Measurements from ENCODE around the gene PLGLB2.
"Not testable (repeated sequence)": the region's sequence is repeated elsewhere in the genome, so short reads cannot be mapped to it uniquely, and the experiment has no call there.

PLGLB2 gene

DNA sequence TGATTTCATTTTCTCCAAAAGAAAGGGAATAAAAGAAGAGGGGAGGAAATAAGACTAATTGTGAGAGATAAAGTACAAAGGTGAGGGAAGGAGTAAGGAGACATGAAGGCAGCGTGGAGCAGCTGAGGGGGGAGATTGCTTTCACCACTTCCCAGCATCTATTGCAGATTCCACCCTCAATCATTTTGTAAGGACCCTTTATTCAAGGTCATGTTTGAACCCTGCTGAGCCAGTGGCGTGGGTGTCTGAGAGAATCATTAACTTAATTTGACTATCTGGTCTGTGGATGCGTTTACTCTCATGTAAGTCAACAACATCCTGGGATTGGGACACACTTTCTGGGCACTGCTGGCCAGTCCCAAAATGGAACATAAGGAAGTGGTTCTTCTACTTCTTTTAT is at the start of gene PLGLB2:
Gene PLGLB2 (plus strand): TSS at position 297 of the 400 bp plus-strand sequence. CDS start 67 bp downstream, at position 364.
- not testable (repeated sequence) for DNase-seq (ENCODE audit: low spot score)

GRCh38 chr2:87704572-87705323 is 43.1 kb upstream of the PLGLB2 start:
- not testable (repeated sequence) for DNase-seq (ENCODE audit: low spot score)

DNA sequence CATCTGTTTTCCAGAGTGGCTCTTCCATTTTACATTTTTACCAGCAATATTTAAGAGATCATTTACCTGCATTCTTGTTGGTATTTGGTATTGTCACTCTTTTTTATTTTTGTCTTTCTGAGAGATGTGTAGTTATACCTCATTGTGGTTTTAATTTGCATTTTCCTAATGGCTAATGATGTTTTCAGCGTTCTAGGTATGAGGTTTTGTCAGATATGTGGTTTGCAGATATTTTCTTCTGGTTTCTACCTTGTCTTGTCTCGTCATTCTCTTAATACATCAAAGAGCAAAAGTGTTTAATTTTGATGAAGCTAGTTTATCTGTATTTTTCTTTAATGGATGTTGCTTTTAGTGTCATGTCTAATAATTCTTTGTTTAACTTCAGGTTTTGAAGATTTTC is 39.5 kb upstream of the PLGLB2 start:
- not testable (repeated sequence) for DNase-seq (ENCODE audit: low spot score)

- DNase-seq (ENCODE audit: low spot score): not testable (repeated sequence)
These were observed 19.8 kb upstream of the PLGLB2 start for GRCh38 chr2:87727940-87728599.

DNA sequence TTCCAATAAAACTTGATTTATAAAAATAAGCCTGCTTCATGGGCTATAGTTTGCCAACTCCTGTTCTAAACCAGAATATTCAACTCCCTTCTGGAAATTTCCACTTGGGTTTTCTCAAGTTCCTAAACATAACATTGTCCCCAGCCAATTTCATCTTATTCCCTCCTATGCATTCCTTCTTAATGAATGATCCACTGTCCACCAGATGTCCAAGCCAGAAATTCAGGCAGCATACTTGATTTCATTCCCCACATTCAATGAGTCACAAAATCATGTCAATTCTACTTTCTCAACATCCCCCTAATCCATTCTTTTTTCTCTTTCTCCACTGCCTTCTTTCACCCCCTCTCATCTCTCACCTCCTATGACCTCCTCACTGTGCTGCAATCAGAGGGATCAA is 7.0 kb upstream of the PLGLB2 start:
- not testable (repeated sequence) for DNase-seq (ENCODE audit: low spot score)

DNA sequence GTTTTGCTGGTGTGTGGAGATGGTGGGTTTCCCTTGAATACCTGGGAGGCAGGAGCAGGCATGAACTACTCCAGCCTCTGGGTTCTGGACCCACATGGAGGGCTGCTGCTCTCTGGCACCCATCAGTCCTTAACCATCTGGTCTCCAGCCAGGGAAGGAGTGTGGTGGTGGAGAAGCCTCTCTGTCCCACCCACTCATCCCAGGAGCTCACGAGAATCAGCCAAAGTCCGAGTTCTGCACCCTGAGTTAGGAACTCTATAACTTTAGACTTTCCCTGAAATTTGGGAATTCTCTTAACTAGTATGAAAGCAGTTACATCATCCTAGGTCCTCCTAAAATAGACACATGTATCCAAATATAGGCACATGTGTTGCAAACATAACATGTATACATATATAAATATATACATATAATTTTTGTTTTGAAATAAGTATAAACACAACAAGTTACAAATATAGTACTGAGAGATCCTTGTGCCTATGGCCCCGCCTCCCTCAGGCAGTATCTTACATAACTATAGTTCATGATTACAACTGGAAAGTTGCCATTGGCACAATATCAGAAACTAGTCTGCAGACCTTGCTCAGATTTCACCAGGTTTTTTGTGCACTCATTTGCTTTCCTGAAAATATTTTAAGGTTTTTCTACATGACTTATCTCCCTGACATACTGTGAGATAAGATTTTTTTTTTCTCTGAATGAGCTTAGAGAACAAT is 5.3 kb upstream of the PLGLB2 start:
- not testable (repeated sequence) for DNase-seq (ENCODE audit: low spot score)

GRCh38 chr2:87743638-87744037 is 4.2 kb upstream of the PLGLB2 start:
- not testable (repeated sequence) for DNase-seq (ENCODE audit: low spot score)

DNA sequence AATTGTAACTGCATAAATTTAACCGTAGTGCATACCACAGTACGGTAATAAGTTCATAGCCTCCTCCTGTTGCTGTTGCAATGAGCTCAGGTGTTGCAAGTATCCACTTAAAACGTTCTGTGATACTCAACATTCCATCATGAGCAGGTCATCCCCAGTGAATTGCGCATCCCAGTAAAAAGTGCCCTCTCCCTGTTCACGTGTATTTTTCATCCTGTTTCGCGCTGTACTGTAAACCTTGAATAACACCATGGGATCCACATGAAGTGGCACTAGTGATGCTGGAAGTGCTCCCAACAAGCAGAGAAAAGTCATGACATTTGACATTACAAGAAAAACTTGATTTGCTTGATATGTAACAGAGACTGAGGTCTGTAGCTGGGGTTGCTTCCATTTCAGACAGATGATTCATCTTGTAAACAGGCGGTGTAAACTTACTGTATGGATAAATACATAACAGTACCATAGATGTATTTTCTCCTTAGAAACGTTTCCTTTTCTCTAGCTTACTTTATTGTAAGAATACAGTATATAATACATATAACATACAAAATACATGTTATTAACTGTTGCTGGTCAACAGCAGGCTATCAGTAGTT is 2.4 kb upstream of the PLGLB2 start:
- not testable (repeated sequence) for DNase-seq (ENCODE audit: low spot score)

DNA sequence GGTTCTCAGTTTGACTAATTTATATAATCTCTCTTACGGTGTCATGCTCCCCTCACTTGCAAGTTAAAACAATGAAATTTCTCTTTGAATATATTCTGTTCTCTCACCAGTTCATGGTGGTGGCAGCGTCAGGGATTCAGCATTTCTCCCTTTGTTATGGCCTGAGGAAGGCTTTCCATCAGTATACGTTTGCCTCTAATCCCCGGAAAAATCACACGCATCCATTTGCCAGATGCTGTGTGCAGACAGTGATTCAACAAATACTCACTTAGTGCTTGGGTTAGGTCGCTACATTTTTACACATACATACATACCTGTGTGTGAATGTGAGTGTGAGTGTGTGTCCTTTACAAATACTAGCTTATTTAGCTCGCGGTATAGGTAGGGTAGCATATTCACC is 637 bp downstream of the PLGLB2 start:
- not testable (repeated sequence) for DNase-seq (ENCODE audit: low spot score)

GRCh38 chr2:87750560-87750959 is 2.7 kb downstream of the PLGLB2 start:
- DNase-seq (ENCODE audit: low spot score): not testable (repeated sequence)

GRCh38 chr2:87754759-87755158 is 6.9 kb downstream of the PLGLB2 start:
- DNase-seq (ENCODE audit: low spot score): not testable (repeated sequence)
